ENCODE measurements around the gene LCNL1.

LCNL1 gene

DNA sequence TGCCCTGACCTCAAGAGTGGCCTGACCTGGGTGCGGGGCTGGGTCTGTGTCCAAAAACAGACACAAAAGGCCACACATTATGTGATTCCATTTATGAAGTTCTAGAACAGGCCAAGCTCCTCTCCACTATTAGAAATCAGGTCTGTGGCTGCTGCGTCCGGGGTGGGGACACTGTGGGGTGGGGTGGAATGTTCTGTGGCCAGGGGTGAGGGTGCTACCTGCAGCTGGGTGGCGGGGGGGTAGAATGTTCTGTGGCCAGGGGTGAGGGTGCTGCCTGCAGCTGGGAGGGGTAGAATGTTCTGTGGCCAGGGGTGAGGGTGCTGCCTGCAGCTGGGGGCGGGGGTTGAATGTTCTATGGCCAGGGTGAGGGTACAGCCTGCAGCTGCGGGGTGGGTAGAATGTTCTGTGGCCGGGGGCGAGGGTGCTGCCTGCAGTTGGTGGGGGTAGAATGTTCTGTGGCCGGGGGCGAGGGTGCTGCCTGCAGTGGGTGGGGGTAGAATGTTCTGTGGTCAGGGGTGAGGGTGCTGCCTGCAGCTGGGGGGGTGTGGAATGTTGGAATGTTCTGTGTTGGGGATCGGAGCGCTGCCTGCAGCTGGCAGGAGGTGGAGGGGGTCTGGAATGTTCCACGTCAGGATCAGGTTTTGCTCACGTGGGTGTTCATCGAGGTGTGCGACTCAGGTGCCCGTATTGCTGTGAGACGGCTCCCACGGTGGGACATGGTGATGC, 22.4 kb upstream of the LCNL1 start:
- DNase-seq (ENCODE audit: low read depth): no peak

- DNase-seq (ENCODE audit: low read depth): no peak
Measured at GRCh38 chr9:136960938-136961275, 21.9 kb upstream of the LCNL1 start.

GRCh38 chr9:136961279-136962065, 21.3 kb upstream of the LCNL1 start:
- DNase-seq (ENCODE audit: low read depth): no peak

- no peak for DNase-seq (ENCODE audit: low read depth)
Measured at GRCh38 chr9:136962163-136962562, 20.6 kb upstream of the LCNL1 start.

GRCh38 chr9:136962701-136963248, 20.0 kb upstream of the LCNL1 start:
- DNase-seq (ENCODE audit: low read depth): no peak

GRCh38 chr9:136963341-136963740, 19.5 kb upstream of the LCNL1 start:
- DNase-seq (ENCODE audit: low read depth): no peak

- no peak for DNase-seq (ENCODE audit: low read depth)
Measured at GRCh38 chr9:136963751-136964150, 19.0 kb upstream of the LCNL1 start.

GRCh38 chr9:136964171-136964689, 18.6 kb upstream of the LCNL1 start:
- no peak for DNase-seq (ENCODE audit: low read depth)

DNA sequence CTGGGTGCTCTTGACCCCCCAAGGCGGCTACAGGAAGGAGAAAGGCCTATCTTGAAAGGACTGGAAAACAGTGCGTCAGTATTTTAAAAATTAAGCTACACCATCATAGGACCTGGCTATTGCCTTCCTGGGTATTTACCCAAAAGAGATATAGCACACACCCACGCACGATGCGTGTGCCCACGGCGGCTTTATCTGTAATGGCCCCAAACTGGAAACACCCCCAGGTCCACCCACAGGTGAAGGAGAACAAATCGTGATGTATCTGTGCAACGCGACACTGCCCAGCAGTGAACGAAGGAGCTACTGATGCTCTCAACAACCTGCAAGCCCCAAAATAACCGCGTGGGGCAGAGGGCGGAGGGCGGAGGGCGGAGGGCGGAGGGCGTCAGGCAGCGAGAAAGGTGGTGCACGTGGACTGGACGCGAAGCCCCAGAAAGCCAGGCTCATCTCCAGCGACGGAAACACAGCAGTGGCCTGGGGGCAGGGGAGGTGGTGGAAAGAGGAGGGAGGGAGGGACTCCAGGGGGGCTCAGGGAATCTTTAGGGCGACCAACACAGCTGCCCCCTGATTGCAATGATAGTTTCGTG, 17.9 kb upstream of the LCNL1 start:
- no peak for DNase-seq (ENCODE audit: low read depth)

DNA sequence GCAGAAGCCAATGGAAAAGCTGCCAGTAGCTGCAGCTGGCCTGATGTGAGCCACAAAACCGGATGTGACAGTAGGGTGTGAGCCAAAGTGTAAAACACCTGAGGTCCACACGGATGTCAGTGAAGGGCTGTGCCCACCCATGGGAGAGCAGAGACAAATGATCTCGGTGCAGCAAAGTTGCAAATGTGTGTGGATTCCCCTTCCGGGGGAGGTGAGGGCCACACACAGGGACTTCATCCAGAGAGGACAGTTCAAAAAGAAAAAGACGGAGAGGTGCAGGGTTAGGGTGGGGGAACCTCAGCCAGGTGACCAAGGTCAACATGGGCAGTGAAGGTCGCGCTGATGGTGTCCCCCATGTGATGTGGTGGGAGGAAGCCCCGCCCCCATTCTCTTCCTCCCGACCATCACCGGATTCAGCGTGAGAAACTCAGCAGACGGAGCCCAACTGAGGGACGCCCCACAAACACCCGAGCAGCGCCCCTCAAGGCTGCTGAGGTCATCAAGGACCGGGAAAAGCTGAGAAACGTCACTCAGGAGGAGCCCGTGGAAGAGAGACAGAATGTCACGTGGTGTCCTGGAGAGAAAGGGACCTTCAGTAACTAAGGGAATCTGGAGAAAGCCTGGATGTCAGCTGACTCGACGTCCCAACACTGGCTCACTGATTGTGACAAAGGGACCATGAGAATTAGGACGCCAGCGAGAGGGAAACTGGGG, 16.9 kb upstream of the LCNL1 start:
- DNase-seq (ENCODE audit: low read depth): peak; percentile 21

DNA sequence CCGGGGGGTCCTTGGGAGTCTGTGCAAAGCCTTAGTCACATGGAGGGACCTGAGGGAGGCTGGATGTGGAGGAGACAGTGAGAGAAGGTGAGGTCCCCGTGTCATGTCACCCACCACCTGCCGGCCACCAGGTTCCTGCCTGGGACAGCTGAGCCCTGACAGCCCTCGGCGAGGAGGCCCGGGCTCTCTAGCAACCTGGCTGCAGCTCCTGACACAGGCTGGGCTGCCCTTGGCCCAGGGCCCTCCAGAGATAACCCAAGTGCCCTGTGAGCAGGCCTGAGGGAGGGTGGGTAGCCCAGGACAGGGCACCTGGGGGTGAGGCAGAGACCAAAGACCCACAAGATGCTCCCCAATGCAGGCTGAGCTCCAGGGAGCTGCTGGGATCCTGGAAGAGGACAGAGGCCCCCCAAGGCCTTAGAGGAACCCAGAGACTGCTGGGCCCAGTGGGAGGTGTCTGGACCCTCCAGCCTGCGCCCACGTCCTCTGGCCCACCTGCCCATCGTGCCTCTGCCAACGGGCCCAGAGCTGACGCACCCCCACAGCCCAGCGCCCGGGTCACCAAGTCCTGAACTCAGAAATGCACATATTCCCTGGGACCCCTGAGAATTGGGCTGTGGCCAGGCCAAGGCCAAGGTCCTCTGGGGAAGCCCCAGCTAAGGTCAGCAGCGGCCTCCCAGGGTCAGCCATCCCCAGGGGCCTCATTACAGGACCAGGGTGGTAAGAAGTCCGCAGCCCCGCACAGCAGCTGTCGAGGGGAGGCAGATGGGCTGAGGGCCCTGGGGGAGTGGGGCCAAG, 14.3 kb upstream of the LCNL1 start:
- no peak for DNase-seq (ENCODE audit: low read depth)

GRCh38 chr9:136969150-136969549, 13.6 kb upstream of the LCNL1 start:
- no peak for DNase-seq (ENCODE audit: low read depth)

DNA sequence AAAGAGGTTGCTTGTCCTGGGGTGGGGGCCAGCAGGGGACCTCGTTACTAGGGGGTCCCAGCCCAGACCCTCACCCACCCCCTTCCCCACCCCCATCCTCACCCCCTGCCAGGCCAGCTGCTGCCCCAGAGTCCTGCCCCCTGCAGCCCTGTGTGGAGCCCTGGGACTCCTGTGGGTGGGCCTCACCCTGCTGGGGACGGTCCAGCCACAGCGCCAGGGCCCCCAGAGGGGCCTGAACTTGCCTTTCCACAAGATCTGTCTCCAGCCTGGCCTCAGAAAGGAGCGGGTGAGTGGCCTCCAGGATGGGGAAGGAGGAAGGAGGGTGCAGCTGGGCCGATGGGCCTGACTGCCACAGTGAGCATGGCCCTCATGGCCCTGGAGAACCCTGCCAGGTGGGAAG, 13.0 kb upstream of the LCNL1 start:
- DNase-seq (ENCODE audit: low read depth): no peak

DNA sequence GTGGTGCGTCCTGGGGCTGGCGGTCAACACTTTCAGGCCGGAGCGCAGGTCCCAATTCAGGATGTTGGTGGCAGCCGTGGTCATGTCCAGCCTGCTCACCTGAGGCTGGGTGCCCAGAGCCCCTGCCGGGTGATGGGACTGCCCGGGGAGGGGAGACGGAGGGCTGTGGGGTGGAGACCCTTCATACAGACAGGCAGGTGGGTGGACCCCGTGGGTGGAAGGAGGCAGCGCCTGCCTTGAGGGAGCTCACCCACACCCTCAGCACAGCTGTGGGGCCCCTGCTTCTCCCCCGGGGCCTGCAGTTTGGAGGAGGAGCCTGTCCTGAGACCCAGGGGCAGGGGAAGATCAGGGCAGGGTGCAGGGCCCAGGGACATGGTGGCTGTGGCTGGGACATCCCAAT, 12.4 kb upstream of the LCNL1 start:
- DNase-seq (ENCODE audit: low read depth): no peak

GRCh38 chr9:136971746-136972145, 11.0 kb upstream of the LCNL1 start:
- no peak for DNase-seq (ENCODE audit: low read depth)

DNA sequence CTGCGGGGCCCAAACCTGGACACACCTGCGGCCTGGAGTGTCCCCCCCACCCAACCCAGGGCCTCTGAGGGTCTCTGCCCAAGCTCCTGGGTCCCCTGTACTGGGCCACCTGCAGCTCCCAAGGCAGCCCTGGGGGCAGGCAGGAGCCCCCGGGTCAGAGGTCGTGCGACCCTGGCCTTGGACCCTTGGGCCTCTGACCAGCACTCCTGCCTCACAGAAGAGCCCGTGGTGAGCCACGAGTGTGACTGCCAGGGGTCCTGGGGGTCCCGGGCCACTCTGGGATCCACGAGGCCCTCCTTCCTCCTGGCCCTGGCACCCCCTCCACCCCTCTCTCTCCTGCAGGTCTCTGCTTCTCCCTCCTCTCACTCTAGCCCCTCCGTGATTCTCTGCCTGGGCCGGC, 10.5 kb upstream of the LCNL1 start:
- DNase-seq (ENCODE audit: low read depth): no peak

GRCh38 chr9:136972743-136973142, 10.1 kb upstream of the LCNL1 start:
- DNase-seq (ENCODE audit: low read depth): no peak

- DNase-seq (ENCODE audit: low read depth): no peak
Measured at GRCh38 chr9:136973618-136974617, 8.9 kb upstream of the LCNL1 start.

DNA sequence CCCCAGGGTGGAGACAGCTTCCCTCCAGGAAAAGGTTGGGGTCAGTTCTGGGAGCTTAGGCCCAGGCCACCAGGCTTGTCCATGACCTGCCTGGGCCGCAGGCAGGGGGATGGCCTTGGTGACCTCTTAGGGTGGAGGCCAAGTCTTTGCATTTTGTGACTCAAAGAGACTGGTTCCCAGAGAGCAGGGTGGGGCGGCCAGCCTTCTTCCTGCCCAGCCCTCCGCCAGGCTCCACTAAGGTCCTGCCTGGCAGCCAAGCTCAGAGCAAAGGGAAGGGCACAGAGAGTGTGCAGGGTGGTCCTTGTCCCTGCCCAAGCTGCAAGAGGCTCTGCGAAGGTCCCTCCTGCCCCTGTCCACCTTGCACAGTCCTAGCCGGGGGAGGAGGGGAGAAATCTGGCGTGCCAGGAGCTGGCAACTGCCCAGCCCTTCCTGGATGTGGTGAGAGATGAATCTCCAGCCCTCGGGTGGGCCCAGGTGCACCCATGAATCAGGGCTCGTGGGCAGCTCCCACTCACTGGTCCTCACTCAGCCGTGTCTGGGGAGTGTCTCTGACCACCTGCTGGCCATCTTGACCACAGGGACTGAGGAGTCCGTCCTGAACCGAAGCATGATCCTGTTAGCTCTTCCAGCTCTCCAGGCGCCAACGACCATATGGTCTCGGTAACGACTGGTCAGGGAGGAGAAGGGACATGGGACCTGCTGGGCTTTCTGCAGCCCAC, 7.8 kb upstream of the LCNL1 start:
- no peak for DNase-seq (ENCODE audit: low read depth)

Measured in EH (cell line).